Loucy (cell line): ENCODE measurements around the gene CGN.

Source experiments
- H2AFZ ChIP-seq: fragments of 200-600 bp; sonication (generic); 2 replicates; pipeline ENCODE4 v1.6.0; 2016; ENCODE audit warnings: antibody characterized with exemption, mild to moderate bottlenecking, low read length, moderate library complexity
- H3F3A ChIP-seq: fragments of 200-600 bp; 2 replicates; pipeline ENCODE4 v1.6.0; 2016; ENCODE audit warnings: antibody characterized with exemption, low read depth, mild to moderate bottlenecking
- H3K27me3 ChIP-seq: fragments of 200-600 bp; sonication (generic); 2 replicates; pipeline ENCODE4 v1.6.1; 2014; ENCODE audit warnings: low read length, mild to moderate bottlenecking; ENCODE audit not compliant: insufficient read depth, poor library complexity, severe bottlenecking
- H3K36me3 ChIP-seq: fragments of 200-600 bp; sonication (generic); 2 replicates; pipeline ENCODE4 v1.6.1; 2016; ENCODE audit warnings: low read length; ENCODE audit not compliant: insufficient read depth
- H3K4me1 ChIP-seq: fragments of 200-600 bp; sonication (generic); 2 replicates; pipeline ENCODE4 v1.5.1; 2014; ENCODE audit warnings: low read length, mild to moderate bottlenecking; ENCODE audit not compliant: insufficient read depth, poor library complexity, severe bottlenecking
- H3K4me2 ChIP-seq: fragments of 200-600 bp; sonication (generic); 2 replicates; pipeline ENCODE4 v1.6.0; 2014; ENCODE audit warnings: antibody characterized with exemption, low read length, low read depth, mild to moderate bottlenecking; ENCODE audit not compliant: poor library complexity, severe bottlenecking
- H3K4me3 ChIP-seq: fragments of 200-600 bp; sonication (generic); 2 replicates; pipeline ENCODE4 v1.5.1; 2014; ENCODE audit warnings: low read length, mild to moderate bottlenecking, mixed read lengths; ENCODE audit not compliant: poor library complexity, severe bottlenecking
- H3K79me2 ChIP-seq: fragments of 200-600 bp; sonication (generic); 2 replicates; pipeline ENCODE4 v1.6.1; 2014; ENCODE audit warnings: low read length; ENCODE audit not compliant: insufficient read depth
- H3K9ac ChIP-seq: fragments of 200-600 bp; sonication (generic); 2 replicates; pipeline ENCODE4 v1.6.0; 2014; ENCODE audit warnings: mild to moderate bottlenecking, low read depth, low read length, moderate library complexity; ENCODE audit not compliant: poor library complexity, severe bottlenecking
- H3K9me2 ChIP-seq: fragments of 200-600 bp; sonication (generic); replicated peaks from 2 replicates; pipeline ENCODE4 v1.6.1; 2016; ENCODE audit warnings: low read depth, low read length, mixed read lengths
- H3K9me3 ChIP-seq: fragments of 200-600 bp; sonication (generic); 2 replicates; pipeline ENCODE4 v1.6.1; 2014; ENCODE audit warnings: mild to moderate bottlenecking, antibody characterized with exemption, low read length, low read depth; ENCODE audit not compliant: insufficient read depth
- H4K20me1 ChIP-seq: fragments of 200-600 bp; sonication (generic); 2 replicates; pipeline ENCODE4 v1.6.0; 2014; ENCODE audit warnings: antibody characterized with exemption, low read length, mild to moderate bottlenecking; ENCODE audit not compliant: insufficient read depth, poor library complexity, severe bottlenecking
- CTCF ChIP-seq: fragments of 200-600 bp; sonication (generic); conservative IDR thresholded peaks from 2 replicates; pipeline ENCODE4 v1.5.1; 2014; ENCODE audit warnings: mild to moderate bottlenecking, antibody characterized with exemption, low read length
- EZH2phosphoT487 ChIP-seq: fragments of 200-600 bp; IDR thresholded peaks from 2 replicates; pipeline ENCODE4 v1.6.1; 2018; ENCODE audit warnings: antibody characterized with exemption, mild to moderate bottlenecking, moderate library complexity, borderline replicate concordance

Gene CGN

GRCh38 chr1:151518431-151518830, 7.2 kb downstream of the CGN start:
- H3K4me1 ChIP-seq: peaks cover 6% of the 10 kb centered on the region
- no peak overlapping the region for H3K9ac ChIP-seq
- H2AFZ ChIP-seq: no peak overlapping the region
- H3K4me2 ChIP-seq: no peak overlapping the region
- H3K27me3 ChIP-seq: no peaks in the 10 kb centered on the region
- H3K36me3 ChIP-seq: no peaks in the 10 kb centered on the region
- H3F3A ChIP-seq: no peaks in the 10 kb centered on the region
- no peaks in the 10 kb centered on the region for H3K79me2 ChIP-seq
- no peaks in the 10 kb centered on the region for H3K9me3 ChIP-seq
- H3K9me2 ChIP-seq: no peaks in the 10 kb centered on the region
- no peak for TF ChIP-seq CTCF
- no peak for TF ChIP-seq EZH2phosphoT487
- H4K20me1 ChIP-seq: no peaks in the 10 kb centered on the region
- no peak overlapping the region for H3K4me3 ChIP-seq

- Histone ChIP-seq H3K9me3 (no peaks in the 10 kb centered on the region), H2AFZ (no peak overlapping the region), H3K4me3 (no peak overlapping the region), H3K36me3 (no peaks in the 10 kb centered on the region), H3K79me2 (no peaks in the 10 kb centered on the region), H3K4me2 (no peak overlapping the region), H3K9ac (no peak overlapping the region), H3K4me1 (peaks cover 1% of the 10 kb centered on the region), H4K20me1 (no peaks in the 10 kb centered on the region), H3K9me2 (no peaks in the 10 kb centered on the region), H3F3A (no peaks in the 10 kb centered on the region), H3K27me3 (no peaks in the 10 kb centered on the region)
- TF ChIP-seq CTCF: no peak
- TF ChIP-seq EZH2phosphoT487: no peak
These were observed 7.7 kb downstream of the CGN start for GRCh38 chr1:151518936-151519335.

GRCh38 chr1:151519667-151520066, 8.5 kb downstream of the CGN start:
- Histone ChIP-seq H3K36me3 (no peaks in the 10 kb centered on the region), H2AFZ (no peak overlapping the region)

More at GRCh38 chr1:151519667-151520066, 8.5 kb downstream of the CGN start:
- no peaks in the 10 kb centered on the region for H3K4me1 ChIP-seq
- no peak overlapping the region for H3K4me2 ChIP-seq
- H4K20me1 ChIP-seq: no peaks in the 10 kb centered on the region
- H3K4me3 ChIP-seq: no peak overlapping the region
- no peaks in the 10 kb centered on the region for H3K27me3 ChIP-seq
- H3K9me2 ChIP-seq: no peaks in the 10 kb centered on the region
- no peak overlapping the region for H3K9ac ChIP-seq
- H3K79me2 ChIP-seq: no peaks in the 10 kb centered on the region
- no peaks in the 10 kb centered on the region for H3K9me3 ChIP-seq
- no peaks in the 10 kb centered on the region for H3F3A ChIP-seq
- no peak for TF ChIP-seq CTCF
- no peak for TF ChIP-seq EZH2phosphoT487
